Endothelial cell (in vitro differentiated cells): ENCODE data around the gene UVRAG. TPM values are rescaled to one million over a fixed set of nuclear protein-coding genes. Genes with fewer than 3 reads are reported as not detected.
"Not testable (repeated sequence)": the region's sequence is repeated elsewhere in the genome, so short reads cannot be mapped to it uniquely, and the experiment has no call there.

Experiments
- DNase-seq: peaks from one replicate; pipeline ENCODE4 v3.0.0; 2021; ENCODE audit warnings: low spot score
- H3K27ac Mint-ChIP-seq: one replicate; pipeline ENCODE4 v1.8.0; 2021; ENCODE audit warnings: mixed read lengths, inconsistent platforms; ENCODE audit not compliant: unreplicated experiment
- H3K27me3 Mint-ChIP-seq: one replicate; pipeline ENCODE4 v1.8.0; 2021; ENCODE audit warnings: mild to moderate bottlenecking, moderate library complexity, mixed read lengths, inconsistent platforms; ENCODE audit not compliant: unreplicated experiment
- H3K36me3 Mint-ChIP-seq: one replicate; pipeline ENCODE4 v1.8.0; 2021; ENCODE audit warnings: mild to moderate bottlenecking, low read depth, mixed read lengths, inconsistent platforms; ENCODE audit not compliant: unreplicated experiment
- H3K4me1 Mint-ChIP-seq: one replicate; pipeline ENCODE4 v1.8.0; 2021; ENCODE audit warnings: mild to moderate bottlenecking, mixed read lengths, inconsistent platforms; ENCODE audit not compliant: unreplicated experiment
- H3K4me3 Mint-ChIP-seq: one replicate; pipeline ENCODE4 v1.8.0; 2021; ENCODE audit warnings: mild to moderate bottlenecking, mixed read lengths, inconsistent platforms; ENCODE audit not compliant: unreplicated experiment
- H3K9me3 Mint-ChIP-seq: one replicate; pipeline ENCODE4 v1.8.0; 2021; ENCODE audit warnings: mixed read lengths, inconsistent platforms; ENCODE audit not compliant: unreplicated experiment
- CTCF ChIP-seq: fragments of 200-600 bp; sonication (generic); IDR thresholded peaks from one replicate; pipeline ENCODE4 v1.5.0; 2021; ENCODE audit warnings: antibody characterized with exemption; ENCODE audit not compliant: unreplicated experiment
- total RNA-seq: library from RNA; stranded (reverse); fragmentation: NEBNext Ultra II Directional; extraction: Animal tissue kit (Norgen Biotek cat#: 25700); gene quantifications from one replicate; pipeline ENCODE4 v1.2.1, GENCODE V29; 2021; ENCODE audit not compliant: unreplicated experiment

Gene UVRAG
- total RNA-seq, 1 donor from 2014 or later, result 25.0 TPM

- no peak for DNase-seq
- Mint-ChIP-seq H3K4me3 (no peak overlapping the region), H3K36me3 (no peaks in the 10 kb centered on the region), H3K27ac (no peak overlapping the region), H3K27me3 (no peaks in the 10 kb centered on the region), H3K9me3 (no peaks in the 10 kb centered on the region), H3K4me1 (no peaks in the 10 kb centered on the region)
- TF ChIP-seq CTCF, result no peak
These were observed 110.8 kb downstream of the UVRAG start for GRCh38 chr11:75925785-75926164.

- no peaks in the 10 kb centered on the region for H3K4me1 Mint-ChIP-seq
- H3K9me3 Mint-ChIP-seq, result no peaks in the 10 kb centered on the region
- TF ChIP-seq CTCF, result no peak
- H3K4me3 Mint-ChIP-seq, result no peak overlapping the region
- H3K27me3 Mint-ChIP-seq, result no peaks in the 10 kb centered on the region
- no peak for DNase-seq
- no peaks in the 10 kb centered on the region for H3K36me3 Mint-ChIP-seq
- no peak overlapping the region for H3K27ac Mint-ChIP-seq
These were observed 114.7 kb downstream of the UVRAG start for GRCh38 chr11:75929706-75930105.

- Mint-ChIP-seq H3K27me3 (no peaks in the 10 kb centered on the region), H3K9me3 (no peaks in the 10 kb centered on the region), H3K4me1 (no peaks in the 10 kb centered on the region), H3K4me3 (no peak overlapping the region), H3K27ac (no peak overlapping the region), H3K36me3 (no peaks in the 10 kb centered on the region)
- no peak for TF ChIP-seq CTCF
- no peak for DNase-seq
These were observed 115.5 kb downstream of the UVRAG start for GRCh38 chr11:75930534-75930933.

GRCh38 chr11:75931124-75931523 lies 116.1 kb downstream of the UVRAG start:
- TF ChIP-seq CTCF, result no peak
- H3K27me3 Mint-ChIP-seq, result no peaks in the 10 kb centered on the region
- H3K4me3 Mint-ChIP-seq, result no peak overlapping the region
- H3K36me3 Mint-ChIP-seq, result no peaks in the 10 kb centered on the region
- no peaks in the 10 kb centered on the region for H3K9me3 Mint-ChIP-seq
- no peaks in the 10 kb centered on the region for H3K4me1 Mint-ChIP-seq
- H3K27ac Mint-ChIP-seq, result no peak overlapping the region
- DNase-seq, result no peak

GRCh38 chr11:75933736-75934135 lies 118.7 kb downstream of the UVRAG start:
- H3K9me3 Mint-ChIP-seq, H3K27me3 Mint-ChIP-seq, H3K36me3 Mint-ChIP-seq, H3K4me3 Mint-ChIP-seq, H3K4me1 Mint-ChIP-seq, H3K27ac Mint-ChIP-seq, DNase-seq: not testable (repeated sequence)

GRCh38 chr11:75934851-75935250 lies 119.8 kb downstream of the UVRAG start:
- Mint-ChIP-seq H3K4me1 (no peaks in the 10 kb centered on the region), H3K36me3 (no peaks in the 10 kb centered on the region), H3K27me3 (no peaks in the 10 kb centered on the region), H3K27ac (no peak overlapping the region), H3K9me3 (no peaks in the 10 kb centered on the region), H3K4me3 (no peak overlapping the region)
- no peak for TF ChIP-seq CTCF
- no peak for DNase-seq
